K562 (cell line): Measurements from ENCODE around the gene NXPH4. TPM values are rescaled to one million over a fixed set of nuclear protein-coding genes. Genes with fewer than 3 reads are reported as not detected.

Source experiments
- CHD1 ChIP-seq: fragments of 200-600 bp; sonication (generic); IDR thresholded peaks from one replicate; pipeline ENCODE4 v1.6.1; 2012; ENCODE audit warnings: mild to moderate bottlenecking, moderate library complexity, low read length, inconsistent platforms
- EGR1 ChIP-seq: fragments of 450-650 bp; conservative IDR thresholded peaks from 2 replicates; pipeline ENCODE4 v1.6.1; 2017; ENCODE audit warnings: mild to moderate bottlenecking
- ESRRB ChIP-seq: fragments of 250-450 bp; sonication (Bioruptor Pico); IDR thresholded peaks from 2 replicates; pipeline ENCODE4 v1.5.0; 2020; ENCODE audit warnings: mild to moderate bottlenecking, moderate library complexity, borderline replicate concordance
- HNRNPLL ChIP-seq: fragments of 200-400 bp; formaldehyde crosslinking; IDR thresholded peaks from 2 replicates; pipeline ENCODE4 v1.6.1; 2017; ENCODE audit warnings: low read length, low read depth, mild to moderate bottlenecking; ENCODE audit not compliant: poor library complexity, severe bottlenecking
- KDM2B ChIP-seq: fragments of 250-450 bp; sonication (Bioruptor Pico); IDR thresholded peaks from 2 replicates; pipeline ENCODE4 v1.8.0; 2021; ENCODE audit warnings: mild to moderate bottlenecking, moderate library complexity
- NRF1 ChIP-seq, 2 experiments: fragments of 450-650 bp; IDR thresholded peaks in 1 of 2; conservative IDR thresholded peaks in 1 of 2; 2 replicates each; pipeline ENCODE4 v1.6.1; 2014; ENCODE audit warnings: mild to moderate bottlenecking in 2 of 2
- PCBP2 ChIP-seq: fragments of 200-400 bp; formaldehyde crosslinking; IDR thresholded peaks from 2 replicates; pipeline ENCODE4 v1.6.1; 2018; ENCODE audit warnings: low read length, low read depth, mild to moderate bottlenecking, moderate library complexity; ENCODE audit not compliant: poor library complexity, severe bottlenecking
- POLR2AphosphoS2 ChIP-seq: IDR thresholded peaks from 2 replicates; pipeline ENCODE4 v1.6.1; 2012; ENCODE audit warnings: low read length, improper control_type of control experiment
- RAD21 ChIP-seq, 2 experiments: fragments of 250-450 bp in 1 of 2; fragments of 450-650 bp in 1 of 2; sonication (Bioruptor Pico) in 1 of 2; formaldehyde crosslinking in 1 of 2; IDR thresholded peaks in 1 of 2; conservative IDR thresholded peaks in 1 of 2; 2 replicates each; pipeline versions ENCODE4 v1.4.0 to v1.8.0; 2020 to 2022; ENCODE audit warnings: mild to moderate bottlenecking in 2 of 2, moderate library complexity in 1 of 2
- RBM15 ChIP-seq: fragments of 200-400 bp; formaldehyde crosslinking; IDR thresholded peaks from 2 replicates; pipeline ENCODE4 v1.6.1; 2018; ENCODE audit warnings: mild to moderate bottlenecking, low read length, moderate library complexity; ENCODE audit not compliant: insufficient read depth
- SMAD1 ChIP-seq: fragments of 150-350 bp; IDR thresholded peaks from 2 replicates; pipeline ENCODE4 v1.6.1; 2014; ENCODE audit warnings: low read length, low read depth; ENCODE audit not compliant: partially characterized antibody
- SMC3 ChIP-seq: conservative IDR thresholded peaks from 2 replicates; pipeline ENCODE4 v1.6.1; 2011; ENCODE audit warnings: low read depth, low read length, improper control_type of control experiment; ENCODE audit not compliant: insufficient read depth
- SRF ChIP-seq, 2 experiments: fragments of 250-450, 450-650 bp in 1 of 2; sonication (Bioruptor Pico) in 1 of 2; sonication (generic) in 1 of 2; formaldehyde crosslinking; IDR thresholded peaks; 2 replicates each; pipeline versions ENCODE4 v1.5.0 to v1.5.1; 2020 to 2022; ENCODE audit warnings: mild to moderate bottlenecking in 1 of 2, missing genetic modification reagents in 1 of 2
- USF2 ChIP-seq: sonication (generic); formaldehyde crosslinking; IDR thresholded peaks from 2 replicates; pipeline ENCODE4 v1.5.0; 2020; ENCODE audit warnings: missing genetic modification reagents
- ZBTB49 ChIP-seq: sonication (generic); formaldehyde crosslinking; IDR thresholded peaks from 2 replicates; pipeline ENCODE4 v1.8.0; 2022; ENCODE audit warnings: missing genetic modification reagents, mild to moderate bottlenecking, borderline replicate concordance
- ZC3H4 ChIP-seq: sonication (generic); formaldehyde crosslinking; IDR thresholded peaks from 2 replicates; pipeline ENCODE4 v1.9.0; 2021; ENCODE audit warnings: missing genetic modification reagents, borderline replicate concordance
- ZNF232 ChIP-seq: sonication (generic); formaldehyde crosslinking; IDR thresholded peaks from 2 replicates; pipeline ENCODE4 v1.8.0; 2022; ENCODE audit warnings: mild to moderate bottlenecking, missing genetic modification reagents
- ZNF436 ChIP-seq: fragments of 250-450, 450-650 bp; sonication (Bioruptor Pico); formaldehyde crosslinking; IDR thresholded peaks from 2 replicates; pipeline ENCODE4 v1.7.0; 2020; ENCODE audit warnings: mild to moderate bottlenecking
- ZNF583 ChIP-seq: fragments of 250-450 bp; sonication (Bioruptor Pico); IDR thresholded peaks from 2 replicates; pipeline ENCODE4 v1.4.0; 2020
- polyA plus RNA-seq, 8 experiments: library from polyadenylated mRNA; depleted of rRNA in 4 of 8; stranded (reverse) in 5 of 8; unstranded in 3 of 8; fragments of >200 nt; fragmentation: Nextera tagmentation in 2 of 8; fragmentation: Illumina TruSeq in 1 of 8; extraction: Ambion mirVana in 2 of 8; extraction: Trizol in 1 of 8; gene quantifications; 2 replicates each; pipeline versions ENCODE4 v1.2.1 to v1.2.3, GENCODE V29; 2011 to 2014; ENCODE audit warnings: inconsistent platforms in 1 of 8, missing spikeins in 1 of 8
- total RNA-seq, 7 experiments: library from RNA; depleted of rRNA in 6 of 7; stranded (reverse); fragments of >200 nt in 6 of 7; fragmentation: Illumina TruSeq in 2 of 7; extraction: Trizol in 2 of 7; gene quantifications; 2 replicates each; pipeline versions ENCODE4 v1.2.1 to v1.2.3, GENCODE V29; 2011 to 2021; ENCODE audit warnings: low replicate concordance in 1 of 7

Gene NXPH4
- total and polyA plus RNA-seq, 9 of the 15 experiments (the other 6 are each of a cell fraction or from before 2014, with no cell fraction given): 0.49 to 2.7 (median 1.1) TPM; not detected in 4

GRCh38 chr12:57216921-57217879 lies 606 bp downstream of the NXPH4 start (continued):
- TF ChIP-seq EGR1 (peak; percentile 45; the same call in 1 of the 2 replicates), HNRNPLL (peak; percentile 20), RBM15 (no peak), ZNF583 (no peak), ESRRB (CRISPR knock-in tag) (no peak), PCBP2 (no peak), SMAD1 (no peak), SRF (CRISPR knock-in tag; IDR thresholded peaks at IDR 0.05) (no peak), NRF1 (conservative IDR thresholded peaks at IDR 0.05 in 1 of 2, IDR thresholded peaks at IDR 0.05 in 1 of 2) (peak in 1 of 2 experiments; percentile 37; a peak in 1 of 4 replicates), RAD21 (CRISPR knock-in tag; conservative IDR thresholded peaks at IDR 0.05 in 1 of 2, IDR thresholded peaks at IDR 0.05 in 1 of 2) (no peak), ZNF436 (CRISPR knock-in tag) (no peak), CHD1 (peak; percentile 21), SMC3 (no peak), ZNF232 (CRISPR knock-in tag) (no peak), POLR2AphosphoS2 (no peak), USF2 (CRISPR knock-in tag) (no peak), KDM2B (peak; percentile 85), ZBTB49 (CRISPR knock-in tag) (no peak), ZC3H4 (CRISPR knock-in tag) (peak; percentile 55; the same call in 1 of the 2 replicates)
- TF ChIP-seq, all 486 proteins: peak for 10
